ENCODE measurements around the gene CCNK.

CCNK gene

GRCh38 chr14:99518441-99519346, 37.5 kb downstream of the CCNK start:
- peak; percentile 73 to 76 for DNase-seq (ENCODE audit: low read depth in 1 of 2, low spot score in 1 of 2)

DNA sequence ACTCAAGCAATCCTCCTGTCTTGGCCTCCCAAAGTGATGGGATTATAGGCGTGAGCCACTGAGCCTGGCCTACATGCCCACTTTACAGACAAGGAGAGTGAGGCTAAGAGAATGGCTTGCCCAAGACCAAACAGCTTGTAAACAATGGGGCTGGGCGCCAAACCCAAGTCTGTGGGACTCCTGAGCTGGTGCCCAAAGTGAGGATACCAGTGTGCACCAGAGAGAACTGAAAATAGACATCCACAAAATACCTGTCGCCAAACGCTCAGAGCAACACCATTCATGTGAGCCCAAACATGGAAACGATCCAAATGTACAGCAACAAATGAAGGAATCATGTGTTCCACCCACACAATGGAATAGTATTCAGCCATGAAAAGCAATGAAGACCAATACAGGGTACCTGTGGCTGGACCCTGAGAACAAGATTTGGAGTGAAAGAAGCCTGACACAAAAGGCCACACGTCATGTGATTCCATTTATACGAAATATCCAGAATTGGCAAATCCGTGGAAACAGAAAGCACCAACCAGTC, 38.2 kb downstream of the CCNK start:
- DNase-seq (ENCODE audit: low read depth in 1 of 2, low spot score in 1 of 2), result no peak

DNA sequence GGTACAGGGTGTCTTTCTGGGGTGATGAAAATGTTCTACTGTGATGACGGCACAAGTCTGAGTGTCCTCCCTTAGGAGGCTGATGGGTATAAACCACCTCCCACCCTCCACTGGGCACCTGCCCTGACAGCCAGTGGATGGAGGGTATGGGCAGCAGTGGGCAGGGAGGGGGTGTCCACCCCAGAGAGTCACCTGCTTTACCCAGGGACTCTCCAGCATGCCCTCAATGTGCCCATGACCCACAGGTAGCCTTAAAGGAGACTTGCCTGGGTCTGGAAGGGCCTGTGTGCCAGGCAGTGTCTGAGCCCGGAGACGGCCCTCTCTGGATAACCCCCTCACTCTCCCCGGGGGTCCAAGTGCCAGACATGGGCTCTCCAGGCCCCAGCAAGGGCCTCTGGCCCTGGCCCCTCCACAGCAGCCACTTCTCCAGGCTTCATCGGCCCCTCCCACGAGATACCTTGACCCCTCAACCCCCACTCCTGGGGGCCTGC, 38.8 kb downstream of the CCNK start:
- no peak for DNase-seq (ENCODE audit: low read depth in 1 of 2, low spot score in 1 of 2)

DNA sequence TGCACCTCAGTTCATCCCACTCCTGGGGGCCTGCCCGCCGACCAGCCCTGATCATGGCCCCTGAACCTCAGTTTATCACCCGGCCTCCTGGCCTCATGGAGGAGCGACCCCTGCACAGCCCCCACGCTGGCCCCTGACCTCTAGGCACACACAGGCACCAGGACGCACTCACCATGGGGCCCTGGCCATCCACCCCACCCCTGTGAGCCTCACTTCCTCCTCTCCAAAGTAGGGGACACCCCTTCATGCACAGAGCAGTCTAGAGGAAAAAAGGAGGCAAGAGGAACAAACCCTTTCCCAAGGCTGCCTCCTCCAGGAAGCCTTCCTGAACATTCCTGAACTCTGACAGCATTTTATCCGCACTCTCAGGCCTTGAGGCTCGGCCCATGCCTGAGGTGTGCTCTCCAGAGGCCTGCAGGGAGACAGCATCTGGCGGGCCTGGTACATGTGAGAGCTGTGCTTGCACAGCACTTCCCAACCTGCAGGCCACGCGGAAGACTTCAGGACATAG, 39.4 kb downstream of the CCNK start:
- DNase-seq (ENCODE audit: low read depth in 1 of 2, low spot score in 1 of 2), result no peak

GRCh38 chr14:99521176-99522024, 40.2 kb downstream of the CCNK start:
- DNase-seq (ENCODE audit: low read depth in 1 of 2, low spot score in 1 of 2), result no peak

GRCh38 chr14:99522025-99522401, 40.8 kb downstream of the CCNK start:
- DNase-seq (ENCODE audit: low read depth in 1 of 2, low spot score in 1 of 2), result no peak

- DNase-seq (ENCODE audit: low read depth in 1 of 2, low spot score in 1 of 2), result no peak
Measured at GRCh38 chr14:99522457-99522891, 41.3 kb downstream of the CCNK start.

DNA sequence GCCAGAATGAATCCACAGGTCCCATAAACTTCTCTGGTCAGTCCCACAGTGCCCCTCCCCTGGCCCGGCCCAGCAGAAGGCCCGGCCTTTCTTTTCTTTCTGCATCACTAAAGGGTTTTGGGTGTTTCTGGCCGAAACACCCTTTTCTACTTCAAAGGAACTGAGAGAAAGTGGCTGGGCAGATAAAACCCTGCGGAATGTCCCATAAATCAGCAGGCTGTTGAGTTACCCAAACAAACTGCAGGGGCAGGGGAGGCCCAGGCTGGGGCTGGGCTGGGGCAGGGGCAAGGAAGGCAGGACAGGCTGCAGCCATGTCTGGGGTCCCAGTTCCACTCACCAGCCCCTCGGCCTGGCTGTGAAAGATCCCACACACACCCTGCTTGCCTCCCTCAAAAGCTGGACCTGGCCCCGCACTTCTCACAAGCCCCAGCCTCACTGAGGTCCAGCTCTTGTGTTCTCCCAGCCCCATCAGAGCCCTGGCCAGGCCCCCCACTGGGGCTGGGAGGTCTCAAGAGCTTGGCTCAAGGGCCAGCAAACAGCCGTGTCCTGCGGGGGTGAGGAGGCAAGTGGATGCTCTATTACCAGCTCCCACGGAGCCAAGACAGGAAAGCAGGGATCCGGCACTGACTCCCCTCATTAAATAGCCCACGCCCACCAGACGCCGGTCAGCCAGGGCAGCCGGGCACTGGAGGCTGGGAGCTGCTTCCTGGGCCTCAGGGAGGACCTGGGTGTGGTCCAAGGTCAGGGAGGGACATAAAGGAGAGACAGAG, 41.9 kb downstream of the CCNK start:
- no peak for DNase-seq (ENCODE audit: low read depth in 1 of 2, low spot score in 1 of 2)

- no peak for DNase-seq (ENCODE audit: low read depth in 1 of 2, low spot score in 1 of 2)
Measured at GRCh38 chr14:99523704-99524055, 42.5 kb downstream of the CCNK start.

GRCh38 chr14:99524091-99524661, 43.0 kb downstream of the CCNK start:
- DNase-seq (ENCODE audit: low read depth in 1 of 2, low spot score in 1 of 2), result no peak

- no peak for DNase-seq (ENCODE audit: low read depth in 1 of 2, low spot score in 1 of 2)
Measured at GRCh38 chr14:99524804-99525698, 43.8 kb downstream of the CCNK start.

DNA sequence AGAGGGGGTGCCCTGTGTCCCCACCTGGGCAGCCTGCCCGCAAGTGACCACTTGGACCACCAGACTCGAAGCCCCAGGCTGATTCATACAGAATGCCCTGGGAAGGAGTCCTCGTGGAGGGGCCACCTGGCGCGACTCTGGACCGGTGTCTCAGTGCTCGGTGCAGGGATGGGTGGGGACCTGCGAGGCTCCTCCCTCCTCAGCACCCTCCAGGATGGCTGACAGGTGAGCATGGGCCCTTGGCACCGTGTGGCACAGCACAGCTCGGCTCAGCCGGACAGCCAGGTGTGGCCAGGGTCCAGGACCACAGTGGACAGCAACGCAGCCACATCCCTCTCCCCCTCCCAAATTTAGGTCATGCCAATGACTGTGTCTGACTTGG, 44.5 kb downstream of the CCNK start:
- DNase-seq (ENCODE audit: low read depth in 1 of 2, low spot score in 1 of 2), result no peak

- no peak for DNase-seq (ENCODE audit: low read depth in 1 of 2, low spot score in 1 of 2)
Measured at GRCh38 chr14:99527026-99527425, 45.8 kb downstream of the CCNK start.

DNA sequence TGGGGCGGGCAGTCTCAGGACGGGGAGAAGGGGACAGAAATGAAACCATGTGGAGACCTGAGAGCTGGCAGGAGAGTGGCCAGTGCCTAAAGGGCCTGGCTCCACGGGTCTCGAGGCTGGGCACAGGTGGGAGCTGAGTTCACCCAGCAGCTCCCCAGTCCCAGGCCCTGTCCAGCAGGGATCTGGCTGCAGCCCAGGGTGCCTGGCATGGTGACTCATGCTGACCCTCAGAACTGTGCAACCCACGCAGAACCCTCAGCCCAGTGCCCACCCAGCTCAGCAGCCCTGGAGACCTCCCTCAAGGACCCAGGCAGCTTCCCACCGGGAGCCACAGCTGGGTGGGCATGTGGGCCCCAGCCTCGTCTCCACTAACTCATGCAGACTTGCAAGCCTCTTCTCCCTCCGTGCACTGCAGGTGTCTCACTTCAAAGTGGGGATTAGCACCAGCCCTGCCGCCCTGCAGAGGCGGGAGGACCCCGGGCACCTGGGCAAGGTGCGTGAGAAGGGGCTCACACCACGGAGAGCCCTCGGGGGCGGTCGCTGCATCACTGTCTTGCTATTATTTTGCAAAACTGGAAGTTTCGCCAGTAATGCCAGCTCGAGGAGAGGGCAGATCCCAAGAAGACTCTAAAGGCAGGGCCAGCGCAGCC, 46.3 kb downstream of the CCNK start:
- DNase-seq (ENCODE audit: low read depth in 1 of 2, low spot score in 1 of 2), result no peak

DNA sequence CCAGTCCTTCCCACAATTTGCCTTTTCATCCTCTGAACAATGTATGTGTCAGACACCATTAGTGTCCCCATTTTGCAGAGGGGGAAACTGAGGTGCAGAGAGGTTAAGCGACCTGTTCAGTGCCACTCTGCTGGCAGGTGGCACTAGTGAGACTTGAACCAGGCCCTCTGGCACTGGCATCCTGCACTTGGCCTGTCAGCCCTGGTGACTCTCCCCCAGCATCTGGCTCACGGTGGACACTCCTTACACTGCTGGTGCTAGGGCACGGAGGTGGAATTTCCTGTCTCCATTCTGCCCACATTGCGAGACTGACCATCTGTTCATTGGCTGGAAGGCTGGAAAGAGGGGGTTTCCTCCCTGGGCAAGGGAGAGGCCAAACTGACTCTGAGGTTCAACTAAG, 48.7 kb downstream of the CCNK start:
- DNase-seq (ENCODE audit: low read depth in 1 of 2, low spot score in 1 of 2), result no peak

- DNase-seq (ENCODE audit: low read depth in 1 of 2, low spot score in 1 of 2), result no peak
Measured at GRCh38 chr14:99530407-99531155, 49.4 kb downstream of the CCNK start.

- DNase-seq (ENCODE audit: low read depth in 1 of 2, low spot score in 1 of 2), result no peak
Measured at GRCh38 chr14:99531251-99532096, 50.3 kb downstream of the CCNK start.

Data from activated T-helper 1 cell treated with anti-CD3 and anti-CD28 coated beads, Interleukin-2, amount 50 U/mL, for 16 hours (primary cell).